H1 (cell line): ENCODE data around the gene NFX1. TPM values are rescaled to one million over a fixed set of nuclear protein-coding genes. Genes with fewer than 3 reads are reported as not detected.

Experiments used
- CTCF ChIA-PET: fragments of 300-600 bp; sonication (Branson Sonifier 250); formaldehyde crosslinking; loops from one replicate; lab custom pipeline; 2021; ENCODE audit not compliant: partially characterized antibody; lab: Charles Lee
- POLR2A ChIA-PET: fragments of 300-600 bp; sonication (Branson Sonifier 250); formaldehyde crosslinking; loops from one replicate; lab custom pipeline; 2021; ENCODE audit warnings: inconsistent platforms; ENCODE audit not compliant: partially characterized antibody; lab: Charles Lee
- DNase-seq, 2 experiments: peaks; one replicate each; pipeline versions ENCODE4 v3.0.0 to v3.0.0-alpha.2; 2010 to 2022; ENCODE audit warnings: low spot score in 2 of 2, low read depth in 1 of 2, mixed read lengths in 1 of 2
- FAIRE-seq: peaks from 2 replicates; lab custom pipeline; 2011; peaks lifted over from hg19 to GRCh38; lab: Jason Lieb, UNC
- H2AFZ ChIP-seq: 2 replicates; pipeline ENCODE4 v1.8.1; 2012; ENCODE audit warnings: low read length, inconsistent platforms
- H2AK5ac ChIP-seq: 2 replicates; pipeline ENCODE4 v1.6.1; 2013; ENCODE audit warnings: low read depth, low read length
- H2BK120ac ChIP-seq: replicated peaks from 2 replicates; pipeline ENCODE3; 2013; ENCODE audit warnings: low read depth, low read length, inconsistent platforms
- H2BK12ac ChIP-seq: 2 replicates; pipeline ENCODE4 v1.6.1; 2013; ENCODE audit warnings: low read depth, low read length
- H2BK15ac ChIP-seq: 2 replicates; pipeline ENCODE4 v1.6.1; 2013; ENCODE audit warnings: low read length
- H2BK20ac ChIP-seq: 2 replicates; pipeline ENCODE4 v1.6.1; 2013; ENCODE audit warnings: low read length
- H2BK5ac ChIP-seq: 2 replicates; pipeline ENCODE4 v1.6.1; 2013; ENCODE audit warnings: low read depth, low read length
- H3K14ac ChIP-seq: 2 replicates; pipeline ENCODE4 v1.6.1; 2013; ENCODE audit warnings: inconsistent platforms; ENCODE audit not compliant: insufficient read length
- H3K18ac ChIP-seq: 2 replicates; pipeline ENCODE4 v1.6.1; 2013; ENCODE audit warnings: low read length; ENCODE audit errors: extremely low read depth
- H3K23ac ChIP-seq: 2 replicates; pipeline ENCODE4 v1.6.1; 2013; ENCODE audit warnings: inconsistent platforms; ENCODE audit not compliant: insufficient read length
- H3K23me2 ChIP-seq: 2 replicates; pipeline ENCODE4 v1.6.1; 2013; ENCODE audit warnings: low read depth, low read length
- H3K27ac ChIP-seq: 2 replicates; pipeline ENCODE4 v1.6.1; 2011; ENCODE audit warnings: low read depth, low read length, inconsistent platforms
- H3K27me3 ChIP-seq, 4 experiments: replicated peaks in 1 of 4; 1 replicate in 1 of 4; 2 replicates in 3 of 4; pipeline versions ENCODE4 v1.6.1 to v1.8.1; 2011 to 2013; ENCODE audit warnings: low read length in 3 of 4, mild to moderate bottlenecking in 3 of 4, inconsistent platforms in 2 of 4, mixed read lengths in 2 of 4, moderate library complexity in 1 of 4; ENCODE audit not compliant: control insufficient read depth in 3 of 4, insufficient read depth in 3 of 4; ENCODE audit errors: extremely low read depth in 1 of 4
- H3K36me3 ChIP-seq, 4 experiments: 2 replicates each; pipeline versions ENCODE4 v1.6.1 to v1.8.1; 2011 to 2013; ENCODE audit warnings: mild to moderate bottlenecking in 4 of 4, low read length in 3 of 4, moderate library complexity in 2 of 4, control low read depth in 1 of 4, inconsistent platforms in 1 of 4; ENCODE audit not compliant: insufficient read depth in 4 of 4, control insufficient read depth in 2 of 4
- H3K4ac ChIP-seq: replicated peaks from 2 replicates; pipeline ENCODE3; 2013; ENCODE audit warnings: low read length, low read depth, mixed read lengths, inconsistent platforms; ENCODE audit not compliant: insufficient read length
- H3K4me1 ChIP-seq, 4 experiments: replicated peaks in 1 of 4; 1 replicate in 1 of 4; 2 replicates in 3 of 4; pipeline versions ENCODE4 v1.6.1 to v1.8.1; 2011 to 2013; ENCODE audit warnings: low read length in 3 of 4, inconsistent platforms in 2 of 4, mixed read lengths in 1 of 4; ENCODE audit not compliant: insufficient read depth in 4 of 4, control insufficient read depth in 3 of 4
- H3K4me2 ChIP-seq, 2 experiments: 2 replicates each; pipeline versions ENCODE4 v1.6.1 to v1.8.1; 2011 to 2013; ENCODE audit warnings: low read depth in 2 of 2, low read length in 2 of 2, control low read depth in 1 of 2, inconsistent platforms in 1 of 2, mild to moderate bottlenecking in 1 of 2; ENCODE audit not compliant: insufficient read depth in 1 of 2
- H3K4me3 ChIP-seq, 4 experiments: fragments of 200-600, 300-600 bp in 1 of 4; sonication (generic), shearing (Covaris generic), sonication (Bioruptor Twin) in 1 of 4; 2 replicates each; pipeline versions ENCODE4 v1.5.1 to v1.8.1; 2011 to 2016; ENCODE audit warnings: low read length in 4 of 4, low read depth in 3 of 4, control low read depth in 2 of 4, inconsistent platforms in 2 of 4, mild to moderate bottlenecking in 2 of 4, mixed read lengths in 1 of 4, moderate library complexity in 1 of 4; ENCODE audit not compliant: insufficient read depth in 2 of 4; ENCODE audit errors: extremely low read depth in 1 of 4
- H3K56ac ChIP-seq: replicated peaks from 2 replicates; pipeline ENCODE3; 2013; ENCODE audit warnings: low read depth, mild to moderate bottlenecking, mixed read lengths, low read length, inconsistent platforms; ENCODE audit not compliant: insufficient read length
- H3K79me1 ChIP-seq: 2 replicates; pipeline ENCODE4 v1.6.1; 2013; ENCODE audit warnings: low read depth, low read length, control low read depth
- H3K79me2 ChIP-seq, 2 experiments: 2 replicates each; pipeline versions ENCODE4 v1.6.1 to v1.8.1; 2012 to 2013; ENCODE audit warnings: low read length in 2 of 2, mild to moderate bottlenecking in 2 of 2, inconsistent platforms in 1 of 2; ENCODE audit not compliant: insufficient read depth in 2 of 2, control insufficient read depth in 1 of 2
- H3K9ac ChIP-seq, 4 experiments: replicated peaks in 1 of 4; 1 replicate in 1 of 4; 2 replicates in 3 of 4; pipeline versions ENCODE4 v1.6.1 to v1.8.1; 2011 to 2013; ENCODE audit warnings: low read depth in 3 of 4, low read length in 3 of 4, control low read depth in 2 of 4, mild to moderate bottlenecking in 2 of 4, moderate library complexity in 2 of 4, inconsistent platforms in 1 of 4; ENCODE audit errors: extremely low read depth in 1 of 4
- H3K9me3 ChIP-seq, 2 experiments: 2 replicates each; pipeline versions ENCODE4 v1.6.1 to v1.8.1; 2012 to 2013; ENCODE audit warnings: mild to moderate bottlenecking in 2 of 2, moderate library complexity in 2 of 2, control low read depth in 1 of 2, inconsistent platforms in 1 of 2, low read depth in 1 of 2, low read length in 1 of 2, mixed read lengths in 1 of 2; ENCODE audit not compliant: insufficient read depth in 2 of 2
- H4K20me1 ChIP-seq, 2 experiments: replicated peaks in 1 of 2; 2 replicates each; pipeline versions ENCODE3 to v1.8.1; 2011 to 2013; ENCODE audit warnings: inconsistent platforms in 2 of 2, low read length in 2 of 2, mild to moderate bottlenecking in 1 of 2; ENCODE audit not compliant: insufficient read depth in 2 of 2, control insufficient read depth in 1 of 2
- H4K5ac ChIP-seq: 2 replicates; pipeline ENCODE4 v1.6.1; 2013; ENCODE audit warnings: low read length, low read depth, mixed read lengths, inconsistent platforms; ENCODE audit not compliant: insufficient read length
- H4K8ac ChIP-seq: 2 replicates; pipeline ENCODE4 v1.8.0; 2013; ENCODE audit warnings: mild to moderate bottlenecking, moderate library complexity, low read length, inconsistent platforms; ENCODE audit not compliant: insufficient read depth; ENCODE audit errors: extremely low read depth
- H4K91ac ChIP-seq: replicated peaks from 2 replicates; pipeline ENCODE3; 2013; ENCODE audit warnings: low read length, mixed read lengths, inconsistent platforms; ENCODE audit not compliant: insufficient read length
- WGBS, 2 experiments: shearing (Covaris generic) in 1 of 2; methylation state at CpG; one replicate each; pipeline versions ENCODE4 v1.1.6 to v1.1.7; 2013 to 2015; ENCODE audit warnings: low lambda C conversion rate in 2 of 2, mixed read lengths in 2 of 2, inconsistent platforms in 1 of 2, low coverage in 1 of 2, missing lambda C conversion rate in 1 of 2; ENCODE audit not compliant: insufficient replicate concordance in 2 of 2, insufficient coverage in 1 of 2, insufficient read length in 1 of 2; ENCODE audit errors: extremely low coverage in 1 of 2, missing lambda C conversion rate in 1 of 2; 5-methylcytosine and 5-hydroxymethylcytosine counted together
- polyA plus RNA-seq, 7 experiments: library from polyadenylated mRNA; depleted of rRNA in 3 of 7; stranded (reverse) in 5 of 7; unstranded in 2 of 7; fragments of >200 nt in 5 of 7; fragments of 200-250 nt in 2 of 7; gene quantifications; 1 replicate in 5 of 7; 2 replicates in 1 of 7; 4 replicates in 1 of 7; pipeline versions ENCODE4 v1.2.1 to v1.2.3, GENCODE V29; 2011 to 2013; ENCODE audit warnings: missing spikeins in 2 of 7, mixed read lengths in 2 of 7
- total RNA-seq: library from RNA; stranded (reverse); fragmentation: NEBNext Ultra II Directional; extraction: Animal tissue kit (Norgen Biotek cat#: 25700); gene quantifications from 2 replicates; pipeline ENCODE4 v1.2.1, GENCODE V29; 2021

The NFX1 gene
- total and polyA plus RNA-seq, 2 of the 8 experiments (the other 6 are each of a cell fraction or from before 2014, with no cell fraction given), result 19.4 to 28.4 TPM

DNA sequence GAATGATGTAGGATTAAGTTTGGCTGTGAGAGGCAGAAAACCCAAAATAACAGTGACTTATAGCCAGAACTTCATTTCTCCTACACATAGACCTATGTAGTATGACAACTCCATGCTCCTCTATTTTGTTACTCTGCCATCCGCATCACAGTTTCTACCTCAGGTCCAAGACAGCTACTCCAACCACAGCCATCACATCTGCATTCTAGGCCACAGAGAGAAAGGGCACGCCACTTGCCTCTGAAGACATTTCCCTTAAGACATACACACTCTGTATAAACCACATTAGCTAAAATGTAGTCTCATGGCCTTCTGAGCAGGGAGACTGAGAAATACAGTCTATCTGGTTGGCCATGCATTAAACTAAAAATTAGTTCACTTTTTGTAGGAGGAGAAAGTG lies 40.3 kb upstream of the NFX1 start:
- H3K27ac ChIP-seq, result no peak overlapping the region
- no peak overlapping the region for H2BK5ac ChIP-seq
- WGBS, 2 experiments, result 85% methylated on average over 2 of the region's 2 CpGs; no CpG with 5 or more reads in 1 of the 2 experiments
- no peaks in the 10 kb centered on the region for H3K9me3 ChIP-seq
- no peak overlapping the region for H2AK5ac ChIP-seq
- H3K14ac ChIP-seq, result no peak overlapping the region
- H3K4ac ChIP-seq, result no peak overlapping the region
- FAIRE-seq (no peak), DNase-seq (no peak)
- H2BK12ac ChIP-seq, result no peak overlapping the region
- H3K4me3 ChIP-seq, result no peak overlapping the region
- H3K23ac ChIP-seq, result no peak overlapping the region
- CTCF ChIA-PET, result interaction anchor here (1.1 kb wide), 1 partner anchor 15 kb away, joined by 3 read pairs; no protein-coding TSS in a partner anchor
- no peak overlapping the region for H3K18ac ChIP-seq
- H3K36me3 ChIP-seq, result peaks cover 12 to 22% (median 19%) of the 10 kb centered on the region in 4 experiments
- no peaks in the 10 kb centered on the region for H3K4me1 ChIP-seq
- H4K91ac ChIP-seq, result no peak overlapping the region
- H2BK20ac ChIP-seq, result no peak overlapping the region
- no peak overlapping the region for H3K56ac ChIP-seq
- no peak overlapping the region for H2BK15ac ChIP-seq
- H4K8ac ChIP-seq, result no peak overlapping the region
- no peak overlapping the region for H2AFZ ChIP-seq
- no peaks in the 10 kb centered on the region for H3K79me2 ChIP-seq
- no peaks in the 10 kb centered on the region for H3K27me3 ChIP-seq
- no peak overlapping the region for H3K9ac ChIP-seq
- H3K79me1 ChIP-seq, result no peaks in the 10 kb centered on the region
- no peak overlapping the region for H2BK120ac ChIP-seq
- H3K23me2 ChIP-seq, result no peaks in the 10 kb centered on the region; the same call in 1 of the 2 replicates
- no peak overlapping the region for H4K5ac ChIP-seq
- POLR2A ChIA-PET, result interaction anchor here (0.7 to 1.0 kb wide), 3 partner anchors 10 to 40 kb away, joined by 3 to 4 read pairs (median 4); partner anchors contain the start of gene NFX1
- peaks cover 2% of the 10 kb centered on the region in 2 experiments for H4K20me1 ChIP-seq
- no peak overlapping the region for H3K4me2 ChIP-seq
